GM12878 (cell line): ENCODE measurements around the gene IRX5. TPM values are rescaled to one million over a fixed set of nuclear protein-coding genes. Genes with fewer than 3 reads are reported as not detected.
A peak's percentile ranks its signal among the peaks of the same experiment; 100 is the strongest.

Experiments
- ATF7 ChIP-seq: fragments of 450-650 bp; IDR thresholded peaks from 2 replicates; pipeline ENCODE4 v1.6.1; 2016; ENCODE audit warnings: low read depth, mild to moderate bottlenecking
- CBX3 ChIP-seq: fragments of 200-600 bp; sonication (generic); IDR thresholded peaks from 2 replicates; pipeline ENCODE4 v1.6.1; 2016; ENCODE audit warnings: low read depth, borderline replicate concordance
- CREM ChIP-seq: IDR thresholded peaks from 2 replicates; pipeline ENCODE4 v1.6.1; 2014; ENCODE audit warnings: antibody characterized with exemption, low read depth
- EP300 ChIP-seq, 2 experiments: fragments of 150-350 bp in 1 of 2; IDR thresholded peaks; 2 replicates each; pipeline ENCODE4 v1.6.1; 2011 to 2012; ENCODE audit warnings: low read depth in 2 of 2, low read length in 2 of 2, borderline replicate concordance in 1 of 2, improper control_type of control experiment in 1 of 2, inconsistent platforms in 1 of 2; ENCODE audit not compliant: control insufficient read depth in 1 of 2
- FOXK2 ChIP-seq: fragments of 450-650 bp; IDR thresholded peaks from 2 replicates; pipeline ENCODE4 v1.6.1; 2017; ENCODE audit warnings: mild to moderate bottlenecking, moderate library complexity
- GATAD2B ChIP-seq: fragments of 450-650 bp; conservative IDR thresholded peaks from 2 replicates; pipeline ENCODE4 v1.6.1; 2017; ENCODE audit warnings: low read depth, mild to moderate bottlenecking, moderate library complexity
- HCFC1 ChIP-seq: fragments of 150-350 bp; IDR thresholded peaks from 2 replicates; pipeline ENCODE4 v1.6.1; 2014; ENCODE audit warnings: low read length
- JUNB ChIP-seq: IDR thresholded peaks from 2 replicates; pipeline ENCODE4 v1.6.1; 2016; ENCODE audit warnings: antibody characterized with exemption, mild to moderate bottlenecking
- NFYB ChIP-seq: IDR thresholded peaks from 2 replicates; pipeline ENCODE4 v1.6.1; 2011; ENCODE audit warnings: low read depth, mild to moderate bottlenecking, low read length, improper control_type of control experiment, moderate library complexity; ENCODE audit not compliant: insufficient read depth
- POLR2A ChIP-seq: IDR thresholded peaks from 2 replicates; pipeline ENCODE4 v1.6.1; 2011; ENCODE audit warnings: low read depth, mild to moderate bottlenecking, low read length
- SIX5 ChIP-seq: IDR thresholded peaks from 2 replicates; pipeline ENCODE4 v1.6.1; 2011; ENCODE audit warnings: mild to moderate bottlenecking, low read depth, low read length, moderate library complexity; ENCODE audit not compliant: severe bottlenecking
- SMAD5 ChIP-seq: IDR thresholded peaks from 2 replicates; pipeline ENCODE4 v1.6.1; 2016; ENCODE audit warnings: antibody characterized with exemption, low read depth
- SP1 ChIP-seq: IDR thresholded peaks from one replicate; pipeline ENCODE4 v1.6.1; 2011; ENCODE audit warnings: low read depth, low read length
- WRNIP1 ChIP-seq: IDR thresholded peaks from 2 replicates; pipeline ENCODE4 v1.6.1; 2011; ENCODE audit warnings: low read depth, low read length, improper control_type of control experiment, borderline replicate concordance
- YBX1 ChIP-seq: fragments of 450-650 bp; IDR thresholded peaks from 2 replicates; pipeline ENCODE4 v1.6.1; 2016; ENCODE audit warnings: antibody characterized with exemption
- ZBED1 ChIP-seq: IDR thresholded peaks from 2 replicates; pipeline ENCODE4 v1.6.1; 2016; ENCODE audit warnings: borderline replicate concordance
- ZNF622 ChIP-seq: fragments of 450-650 bp; IDR thresholded peaks from 2 replicates; pipeline ENCODE4 v1.6.1; 2017; ENCODE audit warnings: mild to moderate bottlenecking, inconsistent platforms
- polyA plus RNA-seq, 11 experiments: library from polyadenylated mRNA; depleted of rRNA in 4 of 11; unstranded in 6 of 11; stranded (reverse) in 5 of 11; fragments of >200 nt; fragmentation: Nextera tagmentation in 4 of 11; fragmentation: Illumina TruSeq in 1 of 11; extraction: Ambion mirVana in 4 of 11; extraction: Trizol in 1 of 11; gene quantifications; 1 replicate in 1 of 11; 2 replicates in 10 of 11; pipeline versions ENCODE4 v1.2.1 to v1.2.3, GENCODE V29; 2011 to 2016; ENCODE audit warnings: inconsistent platforms in 2 of 11, missing spikeins in 2 of 11, low read depth in 1 of 11
- total RNA-seq, 4 experiments: library from RNA; depleted of rRNA in 3 of 4; stranded (reverse); fragments of >200 nt in 3 of 4; fragmentation: Illumina TruSeq in 1 of 4; extraction: Trizol in 1 of 4; gene quantifications; 2 replicates each; pipeline versions ENCODE4 v1.2.1 to v1.2.3, GENCODE V29; 2013 to 2021
- TF ChIP-seq, protein P1 (sequence below): fragments of 450-650 bp; IDR thresholded peaks from 2 replicates; pipeline ENCODE4 v1.6.1; 2017; ENCODE audit warnings: mild to moderate bottlenecking, moderate library complexity
- TF ChIP-seq, protein P2 (sequence below): fragments of 150-350 bp; IDR thresholded peaks from 2 replicates; pipeline ENCODE4 v1.6.1; 2016; ENCODE audit warnings: low read depth, low read length
- TF ChIP-seq, protein P3 (sequence below): fragments of 150-350 bp; IDR thresholded peaks from 2 replicates; pipeline ENCODE4 v1.6.1; 2014; ENCODE audit warnings: mild to moderate bottlenecking, low read depth, low read length

Gene IRX5
- total and polyA plus RNA-seq, 10 of the 15 experiments (the other 5 are each of a cell fraction or from before 2014, with no cell fraction given): 0.08 TPM; not detected in 9

DNA sequence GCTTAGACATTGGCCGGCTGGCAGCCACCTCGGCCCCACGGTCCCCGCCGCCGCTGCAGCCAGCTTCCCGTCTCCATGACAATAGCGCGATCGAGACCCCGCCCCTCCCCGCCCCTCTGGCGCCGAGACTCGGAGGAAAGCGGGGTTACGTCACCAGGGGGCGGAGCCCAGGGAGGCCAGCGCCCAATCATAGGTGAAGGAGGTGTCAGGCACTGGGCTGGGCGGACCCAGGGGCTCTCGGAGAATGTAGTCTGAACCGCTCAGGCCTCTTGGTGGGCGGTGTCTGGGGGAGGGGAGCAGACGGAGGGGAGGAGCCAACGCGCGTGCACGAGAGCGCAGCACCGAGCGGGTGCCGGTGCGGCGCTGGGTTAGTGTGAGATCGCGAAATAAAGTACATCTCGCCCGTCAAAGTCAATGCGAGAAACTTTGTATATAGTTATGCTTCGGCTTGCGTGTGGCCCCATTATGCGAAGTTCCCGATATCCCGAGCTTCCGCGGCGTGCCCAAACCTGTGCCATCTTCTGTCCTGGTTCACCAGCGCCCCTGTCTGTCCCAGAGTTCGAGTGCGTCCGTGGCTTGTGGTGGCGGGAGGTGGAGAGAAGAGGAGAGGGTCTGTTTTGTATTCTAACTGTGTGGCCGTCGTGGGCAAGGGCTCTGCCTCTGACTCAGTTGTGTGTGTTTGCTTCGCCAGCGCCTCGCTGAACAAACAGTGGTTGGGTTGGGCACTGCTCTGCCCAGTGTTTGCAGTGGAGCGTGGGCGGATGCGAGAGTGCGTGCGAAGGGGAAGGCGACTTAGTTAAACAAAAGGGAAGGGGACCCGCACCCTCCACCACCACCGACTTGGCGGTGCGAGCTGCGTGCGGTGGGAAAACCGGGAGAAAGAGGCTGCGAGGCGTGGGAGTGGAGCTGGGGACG is 1.3 kb upstream of the IRX5 start (continued):
- TF ChIP-seq, protein P1, sequence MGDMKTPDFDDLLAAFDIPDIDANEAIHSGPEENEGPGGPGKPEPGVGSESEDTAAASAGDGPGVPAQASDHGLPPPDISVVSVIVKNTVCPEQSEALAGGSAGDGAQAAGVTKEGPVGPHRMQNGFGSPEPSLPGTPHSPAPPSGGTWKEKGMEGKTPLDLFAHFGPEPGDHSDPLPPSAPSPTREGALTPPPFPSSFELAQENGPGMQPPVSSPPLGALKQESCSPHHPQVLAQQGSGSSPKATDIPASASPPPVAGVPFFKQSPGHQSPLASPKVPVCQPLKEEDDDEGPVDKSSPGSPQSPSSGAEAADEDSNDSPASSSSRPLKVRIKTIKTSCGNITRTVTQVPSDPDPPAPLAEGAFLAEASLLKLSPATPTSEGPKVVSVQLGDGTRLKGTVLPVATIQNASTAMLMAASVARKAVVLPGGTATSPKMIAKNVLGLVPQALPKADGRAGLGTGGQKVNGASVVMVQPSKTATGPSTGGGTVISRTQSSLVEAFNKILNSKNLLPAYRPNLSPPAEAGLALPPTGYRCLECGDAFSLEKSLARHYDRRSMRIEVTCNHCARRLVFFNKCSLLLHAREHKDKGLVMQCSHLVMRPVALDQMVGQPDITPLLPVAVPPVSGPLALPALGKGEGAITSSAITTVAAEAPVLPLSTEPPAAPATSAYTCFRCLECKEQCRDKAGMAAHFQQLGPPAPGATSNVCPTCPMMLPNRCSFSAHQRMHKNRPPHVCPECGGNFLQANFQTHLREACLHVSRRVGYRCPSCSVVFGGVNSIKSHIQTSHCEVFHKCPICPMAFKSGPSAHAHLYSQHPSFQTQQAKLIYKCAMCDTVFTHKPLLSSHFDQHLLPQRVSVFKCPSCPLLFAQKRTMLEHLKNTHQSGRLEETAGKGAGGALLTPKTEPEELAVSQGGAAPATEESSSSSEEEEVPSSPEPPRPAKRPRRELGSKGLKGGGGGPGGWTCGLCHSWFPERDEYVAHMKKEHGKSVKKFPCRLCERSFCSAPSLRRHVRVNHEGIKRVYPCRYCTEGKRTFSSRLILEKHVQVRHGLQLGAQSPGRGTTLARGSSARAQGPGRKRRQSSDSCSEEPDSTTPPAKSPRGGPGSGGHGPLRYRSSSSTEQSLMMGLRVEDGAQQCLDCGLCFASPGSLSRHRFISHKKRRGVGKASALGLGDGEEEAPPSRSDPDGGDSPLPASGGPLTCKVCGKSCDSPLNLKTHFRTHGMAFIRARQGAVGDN: no peak
- TF ChIP-seq CBX3 (no peak), GATAD2B (no peak), JUNB (no peak), ZNF622 (no peak), SP1 (peak; percentile 73), YBX1 (no peak), HCFC1 (peak; percentile 32; the same call in 1 of the 2 replicates), ATF7 (peak; percentile 33; the same call in 1 of the 2 replicates), POLR2A (no peak), NFYB (peak; percentile 59; the same call in 1 of the 2 replicates), CREM (peak; percentile 35; the same call in 1 of the 2 replicates), EP300 (IDR thresholded peaks at IDR 0.05; ENCODE audit: borderline replicate concordance in 1 of 2, control insufficient read depth in 1 of 2, low read depth in 2 of 2, low read length in 2 of 2) (no peak), FOXK2 (no peak), SMAD5 (no peak), WRNIP1 (no peak), ZBED1 (no peak), SIX5 (peak; percentile 54)
- TF ChIP-seq, protein P2, sequence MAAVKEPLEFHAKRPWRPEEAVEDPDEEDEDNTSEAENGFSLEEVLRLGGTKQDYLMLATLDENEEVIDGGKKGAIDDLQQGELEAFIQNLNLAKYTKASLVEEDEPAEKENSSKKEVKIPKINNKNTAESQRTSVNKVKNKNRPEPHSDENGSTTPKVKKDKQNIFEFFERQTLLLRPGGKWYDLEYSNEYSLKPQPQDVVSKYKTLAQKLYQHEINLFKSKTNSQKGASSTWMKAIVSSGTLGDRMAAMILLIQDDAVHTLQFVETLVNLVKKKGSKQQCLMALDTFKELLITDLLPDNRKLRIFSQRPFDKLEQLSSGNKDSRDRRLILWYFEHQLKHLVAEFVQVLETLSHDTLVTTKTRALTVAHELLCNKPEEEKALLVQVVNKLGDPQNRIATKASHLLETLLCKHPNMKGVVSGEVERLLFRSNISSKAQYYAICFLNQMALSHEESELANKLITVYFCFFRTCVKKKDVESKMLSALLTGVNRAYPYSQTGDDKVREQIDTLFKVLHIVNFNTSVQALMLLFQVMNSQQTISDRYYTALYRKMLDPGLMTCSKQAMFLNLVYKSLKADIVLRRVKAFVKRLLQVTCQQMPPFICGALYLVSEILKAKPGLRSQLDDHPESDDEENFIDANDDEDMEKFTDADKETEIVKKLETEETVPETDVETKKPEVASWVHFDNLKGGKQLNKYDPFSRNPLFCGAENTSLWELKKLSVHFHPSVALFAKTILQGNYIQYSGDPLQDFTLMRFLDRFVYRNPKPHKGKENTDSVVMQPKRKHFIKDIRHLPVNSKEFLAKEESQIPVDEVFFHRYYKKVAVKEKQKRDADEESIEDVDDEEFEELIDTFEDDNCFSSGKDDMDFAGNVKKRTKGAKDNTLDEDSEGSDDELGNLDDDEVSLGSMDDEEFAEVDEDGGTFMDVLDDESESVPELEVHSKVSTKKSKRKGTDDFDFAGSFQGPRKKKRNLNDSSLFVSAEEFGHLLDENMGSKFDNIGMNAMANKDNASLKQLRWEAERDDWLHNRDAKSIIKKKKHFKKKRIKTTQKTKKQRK: no peak
- TF ChIP-seq, protein P3, sequence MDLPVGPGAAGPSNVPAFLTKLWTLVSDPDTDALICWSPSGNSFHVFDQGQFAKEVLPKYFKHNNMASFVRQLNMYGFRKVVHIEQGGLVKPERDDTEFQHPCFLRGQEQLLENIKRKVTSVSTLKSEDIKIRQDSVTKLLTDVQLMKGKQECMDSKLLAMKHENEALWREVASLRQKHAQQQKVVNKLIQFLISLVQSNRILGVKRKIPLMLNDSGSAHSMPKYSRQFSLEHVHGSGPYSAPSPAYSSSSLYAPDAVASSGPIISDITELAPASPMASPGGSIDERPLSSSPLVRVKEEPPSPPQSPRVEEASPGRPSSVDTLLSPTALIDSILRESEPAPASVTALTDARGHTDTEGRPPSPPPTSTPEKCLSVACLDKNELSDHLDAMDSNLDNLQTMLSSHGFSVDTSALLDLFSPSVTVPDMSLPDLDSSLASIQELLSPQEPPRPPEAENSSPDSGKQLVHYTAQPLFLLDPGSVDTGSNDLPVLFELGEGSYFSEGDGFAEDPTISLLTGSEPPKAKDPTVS: no peak
